Heart left ventricle (tissue), 13 donors: ENCODE measurements around the gene ZNF718.

ENCODE experiments used
- CTCF ChIP-seq, 12 donors: fragments of 200-600 bp; sonication (generic) in 4 of 12; IDR thresholded peaks; one replicate each; pipeline versions ENCODE4 v1.5.0 to v1.8.0; 2018 to 2022; ENCODE audit warnings: antibody characterized with exemption in 12 of 12, mild to moderate bottlenecking in 5 of 12
- POLR2A ChIP-seq, 2 donors: fragments of 450-650 bp; IDR thresholded peaks; one replicate each; pipeline ENCODE4 v1.6.1; 2017; ENCODE audit warnings: antibody characterized with exemption in 2 of 2, mild to moderate bottlenecking in 2 of 2, moderate library complexity in 2 of 2
- donor health status: ischemic (EF 13 %, LVEDD 7.1; RV severe dilation, severe dysfunction).
- donor health status: DM: no; HTN: yes; CAD: no.
- donor health status: DM: no; HTN: no; CAD: no.
- donor health status: ischemic (EF 25% LVEDD 6.9; RV normal size, moderate dysfunction).
- donor health status: ischemic (EF 25% LVEDD 5.7; RV mildly dilated, moderate dysfunction).
- donor health status: ischemic (EF 35%, LVEDD 5.7; RV mildly dilated, moderate dysfunction).
- donor health status: nonischemic (EF 11% LVEDD 7.7; RV severe dilation, severe dysfunction).
- donor health status: DM: yes; HTN: yes; CAD: no.
- donor health status: PGD.
- donor health status: ischemic (EF 29% LVEDD 5.4; RV normal size, mild dysfunction).
- donor health status: nonischemic (EF 23%, LVEDD 6.1; RV moderate dilation, normal function).

- no peak for TF ChIP-seq CTCF (IDR thresholded peaks at IDR 0.05)
- TF ChIP-seq POLR2A (IDR thresholded peaks at IDR 0.05), result no peak
Measured at GRCh38 chr4:175986-176385, 51.7 kb downstream of the ZNF718 start.
